ENCODE measurements around the gene EHBP1.

The EHBP1 gene

DNA sequence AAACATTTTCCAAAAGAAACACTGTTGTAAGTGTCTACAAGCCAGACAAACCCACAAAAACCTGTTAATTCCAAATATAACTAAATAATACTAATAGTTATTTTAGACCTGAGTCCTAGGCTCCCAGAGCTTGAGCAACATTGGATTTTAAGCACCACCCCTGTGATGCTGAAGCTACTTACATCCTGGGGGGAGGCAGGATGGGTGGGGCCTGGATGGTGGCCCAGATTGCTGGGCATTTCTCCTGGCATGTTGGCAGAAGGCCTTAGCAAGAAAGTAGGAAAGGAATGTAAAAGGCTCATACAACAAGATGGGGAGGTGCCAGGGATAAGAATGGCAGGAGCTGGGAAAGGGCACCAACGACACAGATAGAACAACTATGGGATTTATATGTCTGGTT, 294.4 kb downstream of the EHBP1 start:
- Histone ChIP-seq H3K27ac (no peak overlapping the region), H3K9ac (no peak overlapping the region), H3K36me3 (ENCODE audit: insufficient read depth) (no peaks in the 10 kb centered on the region), H3K4me3 (IDR thresholded peaks at IDR 0.05; ENCODE audit: insufficient read depth, low read depth, low read length) (no peak overlapping the region), H3K27me3 (ENCODE audit: insufficient read depth, low read depth) (no peaks in the 10 kb centered on the region), H2AFZ (ENCODE audit: low read depth) (no peak overlapping the region), H3K79me2 (ENCODE audit: insufficient read depth, low read depth) (no peaks in the 10 kb centered on the region), H3K4me2 (no peak overlapping the region), H4K20me1 (ENCODE audit: insufficient read depth) (no peaks in the 10 kb centered on the region), H3K4me1 (ENCODE audit: low read depth, poor library complexity, severe bottlenecking) (no peaks in the 10 kb centered on the region)
- TF ChIP-seq, protein P1, sequence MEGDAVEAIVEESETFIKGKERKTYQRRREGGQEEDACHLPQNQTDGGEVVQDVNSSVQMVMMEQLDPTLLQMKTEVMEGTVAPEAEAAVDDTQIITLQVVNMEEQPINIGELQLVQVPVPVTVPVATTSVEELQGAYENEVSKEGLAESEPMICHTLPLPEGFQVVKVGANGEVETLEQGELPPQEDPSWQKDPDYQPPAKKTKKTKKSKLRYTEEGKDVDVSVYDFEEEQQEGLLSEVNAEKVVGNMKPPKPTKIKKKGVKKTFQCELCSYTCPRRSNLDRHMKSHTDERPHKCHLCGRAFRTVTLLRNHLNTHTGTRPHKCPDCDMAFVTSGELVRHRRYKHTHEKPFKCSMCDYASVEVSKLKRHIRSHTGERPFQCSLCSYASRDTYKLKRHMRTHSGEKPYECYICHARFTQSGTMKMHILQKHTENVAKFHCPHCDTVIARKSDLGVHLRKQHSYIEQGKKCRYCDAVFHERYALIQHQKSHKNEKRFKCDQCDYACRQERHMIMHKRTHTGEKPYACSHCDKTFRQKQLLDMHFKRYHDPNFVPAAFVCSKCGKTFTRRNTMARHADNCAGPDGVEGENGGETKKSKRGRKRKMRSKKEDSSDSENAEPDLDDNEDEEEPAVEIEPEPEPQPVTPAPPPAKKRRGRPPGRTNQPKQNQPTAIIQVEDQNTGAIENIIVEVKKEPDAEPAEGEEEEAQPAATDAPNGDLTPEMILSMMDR (conservative IDR thresholded peaks at IDR 0.05; ENCODE audit: low read depth, low read length), result no peak

GRCh38 chr2:63000801-63001200, 295.3 kb downstream of the EHBP1 start:
- no peaks in the 10 kb centered on the region for H3K4me1 ChIP-seq (ENCODE audit: low read depth, poor library complexity, severe bottlenecking)
- H3K36me3 ChIP-seq (ENCODE audit: insufficient read depth), result no peaks in the 10 kb centered on the region
- no peak overlapping the region for H3K4me3 ChIP-seq (IDR thresholded peaks at IDR 0.05; ENCODE audit: insufficient read depth, low read depth, low read length)
- no peak overlapping the region for H3K27ac ChIP-seq
- H3K79me2 ChIP-seq (ENCODE audit: insufficient read depth, low read depth), result no peaks in the 10 kb centered on the region
- H3K9ac ChIP-seq, result no peak overlapping the region
- H4K20me1 ChIP-seq (ENCODE audit: insufficient read depth), result no peaks in the 10 kb centered on the region
- TF ChIP-seq, protein P1 (conservative IDR thresholded peaks at IDR 0.05; ENCODE audit: low read depth, low read length), result no peak
- H3K27me3 ChIP-seq (ENCODE audit: insufficient read depth, low read depth), result no peaks in the 10 kb centered on the region
- H2AFZ ChIP-seq (ENCODE audit: low read depth), result no peak overlapping the region
- H3K4me2 ChIP-seq, result no peak overlapping the region

GRCh38 chr2:63001576-63001975, 296.1 kb downstream of the EHBP1 start:
- Histone ChIP-seq H3K4me2 (no peak overlapping the region), H3K27ac (no peak overlapping the region), H3K27me3 (ENCODE audit: insufficient read depth, low read depth) (no peaks in the 10 kb centered on the region), H3K4me1 (ENCODE audit: low read depth, poor library complexity, severe bottlenecking) (no peaks in the 10 kb centered on the region), H3K79me2 (ENCODE audit: insufficient read depth, low read depth) (no peaks in the 10 kb centered on the region), H3K9ac (no peak overlapping the region), H3K4me3 (IDR thresholded peaks at IDR 0.05; ENCODE audit: insufficient read depth, low read depth, low read length) (no peak overlapping the region), H2AFZ (ENCODE audit: low read depth) (no peak overlapping the region), H3K36me3 (ENCODE audit: insufficient read depth) (no peaks in the 10 kb centered on the region), H4K20me1 (ENCODE audit: insufficient read depth) (no peaks in the 10 kb centered on the region)
- TF ChIP-seq, protein P1 (conservative IDR thresholded peaks at IDR 0.05; ENCODE audit: low read depth, low read length), result no peak

- TF ChIP-seq, protein P1 (conservative IDR thresholded peaks at IDR 0.05; ENCODE audit: low read depth, low read length), result no peak
- H2AFZ ChIP-seq (ENCODE audit: low read depth), result no peak overlapping the region
- no peaks in the 10 kb centered on the region for H3K79me2 ChIP-seq (ENCODE audit: insufficient read depth, low read depth)
- H3K27ac ChIP-seq, result no peak overlapping the region
- H3K36me3 ChIP-seq (ENCODE audit: insufficient read depth), result no peaks in the 10 kb centered on the region
- no peaks in the 10 kb centered on the region for H3K27me3 ChIP-seq (ENCODE audit: insufficient read depth, low read depth)
- H3K4me1 ChIP-seq (ENCODE audit: low read depth, poor library complexity, severe bottlenecking), result no peaks in the 10 kb centered on the region
- H4K20me1 ChIP-seq (ENCODE audit: insufficient read depth), result no peaks in the 10 kb centered on the region
- H3K9ac ChIP-seq, result no peak overlapping the region
- H3K4me3 ChIP-seq (IDR thresholded peaks at IDR 0.05; ENCODE audit: insufficient read depth, low read depth, low read length), result no peak overlapping the region
- H3K4me2 ChIP-seq, result no peak overlapping the region
These were observed 297.8 kb downstream of the EHBP1 start for GRCh38 chr2:63003351-63003750.

Data from KMS-11 (cell line).